Pancreas (tissue), 10 donors: ENCODE measurements around the gene MT1H. TPM values are rescaled to one million over a fixed set of nuclear protein-coding genes. Genes with fewer than 3 reads are reported as not detected.

Experiments
- ATAC-seq, 4 donors: fragments of 200-7000 bp; cut with Tn5 transposase; one replicate each; pipeline versions ENCODE4 v1.8.0 to v1.9.1; 2020; ENCODE audit warnings: mild to moderate bottlenecking in 4 of 4, moderate library complexity in 4 of 4
- DNase-seq, 6 donors: peaks; one replicate each; pipeline ENCODE4 v3.0.0-alpha.2; 2020
- FAIRE-seq: peaks from 2 replicates; lab custom pipeline; 2012; peaks lifted over from hg19 to GRCh38; lab: Jason Lieb, UNC
- H3K27ac ChIP-seq, 4 donors: fragments of 200-600 bp; sonication (generic); 1 replicate in 3 of 4; 2 replicates in 1 of 4; pipeline versions ENCODE4 v1.5.0 to v1.8.0; 2020
- H3K27me3 ChIP-seq, 4 donors: fragments of 200-600 bp; one replicate each; pipeline ENCODE4 v1.8.0; 2021
- H3K36me3 ChIP-seq, 3 donors: fragments of 200-600 bp; sonication (generic) in 1 of 3; one replicate each; pipeline versions ENCODE4 v1.5.0 to v1.8.0; 2020 to 2021
- H3K4me1 ChIP-seq, 3 donors: fragments of 200-600 bp; one replicate each; pipeline ENCODE4 v1.8.0; 2021
- H3K4me3 ChIP-seq, 4 donors: fragments of 200-600 bp; sonication (generic) in 2 of 4; one replicate each; pipeline versions ENCODE4 v1.5.0 to v1.8.0; 2020 to 2021
- H3K9me3 ChIP-seq, 4 donors: fragments of 200-600 bp; one replicate each; pipeline ENCODE4 v1.8.0; 2021
- CTCF ChIP-seq, 4 donors: fragments of 200-600 bp; sonication (generic) in 3 of 4; IDR thresholded peaks; one replicate each; pipeline versions ENCODE4 v1.5.0 to v1.8.0; 2021; ENCODE audit warnings: antibody characterized with exemption in 4 of 4
- WGBS, 2 donors: extraction: QIAGEN DNeasy Blood & Tissue Kit; methylation state at CpG; one replicate each; pipeline ENCODE4 v1.1.7; 2013; 5-methylcytosine and 5-hydroxymethylcytosine counted together
- intact Hi-C, 3 donors: fragments of 100-400 bp; cut with DNase I; formaldehyde crosslinking; loops; one replicate each; pipeline versions ENCODE4 v1.11.1 to v1.14.2; 2022
- polyA plus RNA-seq, 2 donors: library from polyadenylated mRNA; stranded (reverse); fragments of 200-250 nt; gene quantifications; one replicate each; pipeline ENCODE4 v1.2.3, GENCODE V29; 2013
- total RNA-seq, 6 donors: library from RNA; stranded (reverse); fragmentation: NEBNext Ultra II Directional in 4 of 6; extraction: Animal tissue kit (Norgen Biotek cat#: 25700) in 4 of 6; gene quantifications; one replicate each; pipeline versions ENCODE4 v1.2.1 to v1.2.4, GENCODE V29; 2021 to 2023
- donor health status: healthy with polysubstance abuse.
- donor health status: DM: no; HTN: no; CAD: no; lungs with moderate emphysema.
- donor health status: DM: no; HTN: no; CAD: no.
- donor health status: control.
- donor health status: control.
- donor health status: Bipolar disorder and iron deficiency.
- donor health status: DM: yes; HTN: yes; CAD: no.
- donor health status: DM: no; HTN: no; CAD: no.
- donor health status: DM: no; HTN: no; CAD: no.
- donor health status: DM: yes; HTN: yes; CAD: no.

The MT1H gene
- total and polyA plus RNA-seq, 8 donors: 8.3 to 106 (median 21.1) TPM

- Histone ChIP-seq H3K27ac (peak overlapping the region; percentile 64 to 74 (median 68)), H3K36me3 (no peaks in the 10 kb centered on the region), H3K4me1 (peaks cover 0 to 2% (median 0%) of the 10 kb centered on the region in 3 donors), H3K4me3 (peak overlapping the region; percentile 24 to 65 (median 50)), H3K9me3 (no peaks in the 10 kb centered on the region), H3K27me3 (no peaks in the 10 kb centered on the region)
- DNase-seq (no peak), ATAC-seq (peak; percentile 5 to 33 (median 13)), FAIRE-seq (no peak)
- intact Hi-C loops: no loop called here
- 36 to 47% methylated on average over 6 of the region's 6 CpGs for WGBS, 2 donors
- no peak for TF ChIP-seq CTCF (IDR thresholded peaks at IDR 0.05)
These were observed 36.7 kb upstream of the MT1H start for GRCh38 chr16:56632848-56633365.

- FAIRE-seq (no peak), DNase-seq (no peak), ATAC-seq (no peak)
- H3K27me3 ChIP-seq: no peaks in the 10 kb centered on the region
- H3K9me3 ChIP-seq: no peaks in the 10 kb centered on the region
- no peak overlapping the region for H3K4me3 ChIP-seq
- intact Hi-C loops: no loop called here
- peaks cover 0 to 3% (median 1%) of the 10 kb centered on the region in 3 donors for H3K4me1 ChIP-seq
- H3K27ac ChIP-seq: no peak overlapping the region
- 61 to 67% methylated on average over 7 of the region's 7 CpGs for WGBS, 2 donors
- H3K36me3 ChIP-seq: no peaks in the 10 kb centered on the region
- TF ChIP-seq CTCF (IDR thresholded peaks at IDR 0.05): no peak
These were observed 36.1 kb upstream of the MT1H start for GRCh38 chr16:56633535-56633934.

GRCh38 chr16:56634715-56635440, 34.7 kb upstream of the MT1H start:
- TF ChIP-seq CTCF (IDR thresholded peaks at IDR 0.05): no peak
- no peak for ATAC-seq
- peaks cover 0 to 12% (median 8%) of the 10 kb centered on the region in 3 donors for H3K4me1 ChIP-seq
- DNase-seq: no peak
- FAIRE-seq: no peak
- 74 to 75% methylated on average over 47 of the region's 47 CpGs for WGBS, 2 donors
- intact Hi-C loops: no loop called here
- no peak overlapping the region for H3K27ac ChIP-seq
- H3K36me3 ChIP-seq: no peaks in the 10 kb centered on the region
- no peak overlapping the region for H3K4me3 ChIP-seq
- no peaks in the 10 kb centered on the region for H3K27me3 ChIP-seq
- no peaks in the 10 kb centered on the region for H3K9me3 ChIP-seq

- Histone ChIP-seq H3K27ac (no peak overlapping the region), H3K9me3 (no peaks in the 10 kb centered on the region), H3K4me1 (peaks cover 0 to 12% (median 8%) of the 10 kb centered on the region in 3 donors), H3K36me3 (no peaks in the 10 kb centered on the region), H3K27me3 (no peaks in the 10 kb centered on the region), H3K4me3 (no peak overlapping the region)
- TF ChIP-seq CTCF (IDR thresholded peaks at IDR 0.05): no peak
- no peak for FAIRE-seq
- intact Hi-C loops: no loop called here
- ATAC-seq: no peak
- 74 to 81% methylated on average over 24 to 40 of the region's 40 CpGs for WGBS, 2 donors
- DNase-seq: no peak
These were observed 34.1 kb upstream of the MT1H start for GRCh38 chr16:56635441-56635967.
